ENCODE results near the gene SLC9A4.
"Not testable (repeated sequence)": the region's sequence is repeated elsewhere in the genome, so short reads cannot be mapped to it uniquely, and the experiment has no call there.

SLC9A4 gene

DNA sequence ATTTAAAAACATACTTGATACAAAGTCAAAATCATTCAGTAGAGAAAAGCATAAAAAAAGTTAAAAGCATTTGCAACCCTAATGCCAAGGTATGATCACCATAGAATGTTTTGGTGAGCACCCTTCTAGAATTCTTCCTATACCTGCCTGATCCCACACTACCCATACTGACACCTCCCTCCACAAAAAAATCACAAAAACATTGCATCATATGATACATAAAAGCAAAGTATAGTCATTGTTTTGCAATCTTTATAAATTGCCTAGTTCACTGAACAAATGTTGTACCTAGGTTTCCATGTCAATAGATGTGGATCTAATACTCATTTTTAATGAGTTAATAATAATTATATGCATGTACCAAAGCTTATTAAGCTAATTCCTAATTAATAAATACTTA lies 54.1 kb downstream of the SLC9A4 start:
- no peak for DNase-seq (ENCODE audit: low read depth)
- no peak overlapping the region for H3K4me3 ChIP-seq (ENCODE audit: low read depth, low read length)

DNA sequence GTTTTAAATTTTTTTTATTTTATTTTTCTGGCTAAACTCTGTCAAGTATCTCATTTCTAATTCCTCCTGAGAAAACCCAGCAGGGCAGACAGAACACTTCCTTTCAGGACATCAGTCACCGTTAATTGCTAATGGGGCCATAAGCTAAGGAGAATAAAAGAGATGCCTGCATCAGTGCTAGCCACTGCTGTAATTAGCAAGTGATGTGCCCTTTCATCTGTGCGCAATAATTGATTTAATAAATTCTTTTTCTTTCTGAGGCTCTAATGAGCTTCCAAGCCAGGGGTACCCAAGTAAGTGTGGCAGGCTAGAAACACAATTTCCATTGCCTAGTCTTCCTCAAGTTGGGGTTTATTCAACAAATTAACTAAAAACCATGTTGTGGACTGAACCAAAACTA lies 65.5 kb downstream of the SLC9A4 start:
- H3K4me3 ChIP-seq (ENCODE audit: low read depth, low read length), result no peak overlapping the region
- no peak for DNase-seq (ENCODE audit: low read depth)

DNA sequence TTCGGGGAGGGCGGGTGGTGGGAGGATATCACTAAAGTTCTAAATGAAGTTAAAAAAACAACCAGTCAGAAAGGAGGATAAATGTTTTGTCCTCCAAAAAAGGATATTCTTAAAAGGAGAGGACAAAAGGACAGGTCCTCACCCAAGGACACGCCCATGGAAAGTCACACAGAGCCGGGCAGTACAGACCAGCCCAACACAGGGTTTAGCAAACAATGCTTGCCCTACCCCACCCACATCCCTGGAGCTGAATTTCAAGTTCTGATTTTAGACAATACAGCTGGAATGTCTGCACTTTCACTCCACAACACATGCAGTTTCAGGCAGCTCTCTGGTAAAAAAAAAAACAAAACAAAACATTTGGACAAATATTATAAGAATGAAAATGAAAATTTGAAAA lies 67.9 kb downstream of the SLC9A4 start:
- H3K4me3 ChIP-seq (ENCODE audit: low read depth, low read length), result no peak overlapping the region
- DNase-seq (ENCODE audit: low read depth), result no peak

DNA sequence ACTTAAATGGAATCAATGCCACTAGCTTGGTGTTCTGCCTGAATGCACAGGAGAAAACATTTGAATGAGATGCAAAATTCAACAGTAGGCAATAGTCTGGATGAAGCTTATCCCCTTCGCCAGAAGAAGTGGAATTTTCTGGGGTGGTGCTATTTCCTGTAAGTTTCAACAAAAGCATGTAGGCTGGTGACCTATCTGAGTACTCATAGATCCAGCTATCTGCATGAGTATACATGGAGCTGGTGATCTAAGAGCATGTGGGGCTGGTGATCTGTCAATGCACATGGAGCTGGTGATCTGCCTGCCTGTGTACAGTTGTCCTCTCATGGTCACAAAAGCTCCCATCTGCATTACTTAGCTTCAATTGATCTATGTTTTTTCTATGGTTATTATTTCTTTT lies 71.2 kb downstream of the SLC9A4 start:
- no peak for DNase-seq (ENCODE audit: low read depth)
- no peak overlapping the region for H3K4me3 ChIP-seq (ENCODE audit: low read depth, low read length)

DNA sequence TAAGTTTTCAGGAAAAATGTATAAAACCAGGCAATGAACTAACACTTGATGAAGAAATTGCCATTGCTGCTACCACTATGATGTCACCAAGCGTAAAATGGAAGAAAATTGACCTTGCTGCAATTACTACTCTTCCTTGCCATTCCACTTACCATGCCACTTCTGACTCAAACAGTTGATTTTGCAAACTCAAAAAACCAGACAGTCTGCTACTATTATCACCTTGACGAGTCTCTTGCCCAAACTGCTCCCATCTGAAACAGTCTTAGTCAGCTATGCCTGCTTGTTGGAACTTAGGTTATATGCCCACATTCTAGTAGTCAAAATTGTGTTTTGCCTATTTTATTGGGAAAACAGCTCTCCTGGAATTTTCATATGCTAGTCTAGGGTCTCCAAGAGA lies 74.4 kb downstream of the SLC9A4 start:
- no peak overlapping the region for H3K4me3 ChIP-seq (ENCODE audit: low read depth, low read length)

DNA sequence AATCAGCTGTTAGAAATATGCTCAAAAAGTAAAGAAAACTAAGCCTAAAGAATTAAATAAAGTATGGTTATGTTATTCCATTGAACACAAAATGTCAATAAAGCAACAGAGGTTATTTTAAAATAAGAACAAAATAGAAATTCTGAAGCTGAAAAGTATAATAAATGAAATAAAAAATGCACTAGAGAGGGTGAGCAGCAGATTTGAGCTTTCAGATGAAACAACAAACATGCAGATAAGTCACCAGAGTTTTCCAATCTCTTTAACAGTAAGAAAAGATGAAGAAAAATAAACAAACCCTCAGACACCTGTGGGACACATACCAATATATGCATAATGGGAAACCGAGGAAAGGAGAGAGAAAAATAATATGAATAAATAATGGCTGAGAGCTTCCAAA lies 76.0 kb downstream of the SLC9A4 start:
- no peak for DNase-seq (ENCODE audit: low read depth)
- H3K4me3 ChIP-seq (ENCODE audit: low read depth, low read length), result no peak overlapping the region

More for the DNA sequence above, 74.4 kb downstream of the SLC9A4 start:
- DNase-seq (ENCODE audit: low read depth), result no peak

DNA sequence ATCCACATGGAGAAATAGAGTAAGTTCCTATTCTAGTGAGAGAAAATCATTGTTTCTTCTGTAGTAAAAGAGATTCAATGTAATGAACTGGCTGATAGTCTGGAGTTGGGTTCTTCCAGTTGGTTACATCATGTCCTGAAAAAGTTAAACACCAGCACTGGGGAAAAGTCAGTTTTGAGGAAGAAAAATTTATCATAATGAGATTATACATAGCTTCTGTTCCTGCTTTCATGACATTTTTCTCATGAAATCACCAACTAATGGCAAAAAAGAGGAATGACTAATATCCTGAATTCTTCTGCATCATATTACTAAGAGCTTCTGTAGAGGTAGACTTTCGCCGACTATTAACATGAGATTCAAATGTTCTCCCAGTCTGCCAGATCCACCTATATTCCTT lies 77.1 kb downstream of the SLC9A4 start:
- no peak for DNase-seq (ENCODE audit: low read depth)
- no peak overlapping the region for H3K4me3 ChIP-seq (ENCODE audit: low read depth, low read length)

DNA sequence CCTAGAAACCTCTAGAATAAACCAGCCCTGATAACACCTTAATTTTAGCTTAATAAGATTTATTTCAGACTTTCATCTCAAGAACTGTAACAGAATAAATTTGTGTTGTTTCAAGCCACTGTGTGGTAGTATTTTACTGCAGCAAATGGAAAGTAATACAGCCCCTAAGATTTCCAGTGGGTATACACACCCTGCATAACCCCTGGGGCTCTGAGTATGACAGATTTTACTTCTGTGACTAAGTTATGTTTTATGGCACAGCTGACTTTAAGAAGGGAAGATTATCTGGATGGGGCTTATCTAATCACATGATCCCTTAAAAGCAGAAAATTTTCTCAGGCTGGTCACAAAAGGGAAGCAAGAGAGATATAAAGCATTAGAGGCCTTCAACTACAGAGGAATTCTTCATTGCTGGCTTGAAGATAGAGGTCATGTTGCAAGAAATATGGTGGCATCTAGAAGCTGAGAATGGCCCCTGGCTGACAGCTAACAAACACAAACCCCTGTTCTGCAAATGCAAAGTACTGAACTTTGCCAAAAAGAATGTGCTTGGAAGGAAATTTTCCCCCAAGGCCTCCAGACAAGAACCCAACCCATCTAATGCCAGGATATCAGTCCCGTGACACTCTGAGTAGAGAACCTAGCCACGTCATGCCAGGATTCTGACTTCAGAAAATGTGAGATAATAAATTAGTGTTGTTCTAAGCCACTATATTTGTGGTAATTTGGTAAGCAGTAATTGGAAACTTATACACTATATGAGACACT lies 78.5 kb downstream of the SLC9A4 start:
- DNase-seq (ENCODE audit: low read depth), result no peak

DNA sequence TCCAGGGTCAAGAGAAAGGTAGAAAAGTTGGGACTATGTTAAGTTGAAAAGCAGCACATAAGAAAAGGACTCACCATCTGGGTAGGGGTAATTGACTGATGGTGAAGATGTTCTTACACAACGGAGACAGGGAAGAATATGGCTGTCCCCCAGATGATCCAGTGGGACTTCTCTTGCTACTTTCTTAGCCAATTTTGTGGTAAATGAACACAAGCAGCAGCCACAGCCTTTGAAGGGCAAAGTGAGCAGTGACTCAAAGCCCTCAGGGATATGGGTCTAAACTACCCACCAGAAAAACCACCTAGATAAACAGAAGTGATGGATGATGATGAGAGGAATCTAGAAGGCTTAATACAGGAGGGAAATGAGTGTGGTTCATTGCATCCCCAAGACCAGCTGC lies 80.6 kb downstream of the SLC9A4 start:
- H3K4me3 ChIP-seq (ENCODE audit: low read depth, low read length), result no peak overlapping the region
- no peak for DNase-seq (ENCODE audit: low read depth)

More for the DNA sequence above, 78.5 kb downstream of the SLC9A4 start:
- H3K4me3 ChIP-seq (ENCODE audit: low read depth, low read length), result no peak overlapping the region

DNA sequence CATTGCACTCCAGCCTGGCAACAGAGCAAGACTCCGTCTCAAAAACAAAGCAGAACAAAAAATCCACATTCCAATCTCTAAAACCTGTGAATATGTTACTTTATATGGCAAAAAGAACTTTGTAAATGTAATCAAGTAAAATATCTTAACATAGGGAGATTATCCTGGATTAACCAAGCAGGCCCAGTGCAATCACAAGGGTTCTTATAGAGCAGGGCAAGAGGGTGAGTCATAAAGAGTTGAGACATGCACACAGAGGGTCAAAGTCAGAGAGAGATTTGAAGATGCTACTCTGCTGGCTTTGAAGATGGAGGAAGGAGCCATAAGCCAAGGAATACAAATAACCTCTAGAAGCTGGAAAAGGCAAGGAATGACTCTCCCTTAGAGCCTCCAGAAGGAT lies 85.4 kb downstream of the SLC9A4 start:
- H3K4me3 ChIP-seq (ENCODE audit: low read depth, low read length), result no peak overlapping the region
- DNase-seq (ENCODE audit: low read depth), result no peak

DNA sequence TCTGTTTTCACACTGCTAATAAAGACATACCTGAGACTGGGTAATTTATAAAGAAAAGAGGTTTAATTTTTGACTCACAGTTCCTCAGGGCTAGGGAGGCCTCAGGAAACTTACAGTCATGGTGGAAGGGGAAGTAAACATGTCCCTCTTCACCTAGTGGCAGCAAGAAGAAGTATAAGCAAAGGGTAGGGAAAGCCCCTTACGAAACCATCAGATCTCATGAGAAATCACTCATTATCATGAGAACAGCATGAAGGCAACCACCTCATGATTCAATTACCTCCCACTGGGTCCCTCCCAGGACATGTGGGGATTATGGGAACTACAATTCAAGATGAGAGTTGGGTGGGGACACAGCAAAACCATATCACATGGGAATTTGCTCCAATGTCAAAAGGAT lies 89.5 kb downstream of the SLC9A4 start:
- not testable (repeated sequence) for DNase-seq (ENCODE audit: low read depth); H3K4me3 ChIP-seq (ENCODE audit: low read depth, low read length)

DNA sequence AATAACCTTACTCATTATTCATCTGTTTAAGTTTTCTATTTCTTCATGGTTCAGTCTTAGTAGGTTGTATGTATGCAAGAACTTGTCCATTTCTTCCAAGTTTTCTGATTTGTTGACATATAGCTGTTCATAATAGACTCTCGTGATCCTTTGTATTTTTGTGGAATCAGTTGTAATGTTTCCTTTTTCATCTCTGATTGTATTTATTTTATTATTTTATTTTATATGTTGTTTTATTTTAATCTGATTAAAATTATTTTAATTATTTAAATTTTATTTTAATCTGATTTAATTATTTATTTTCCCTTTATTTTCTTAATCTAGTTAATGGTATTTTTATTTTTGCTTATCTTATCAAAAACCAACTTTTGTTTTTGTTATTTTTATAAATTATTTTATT lies 102.9 kb downstream of the SLC9A4 start:
- DNase-seq (ENCODE audit: low read depth), result no peak
- H3K4me3 ChIP-seq (ENCODE audit: low read depth, low read length), result no peak overlapping the region

DNA sequence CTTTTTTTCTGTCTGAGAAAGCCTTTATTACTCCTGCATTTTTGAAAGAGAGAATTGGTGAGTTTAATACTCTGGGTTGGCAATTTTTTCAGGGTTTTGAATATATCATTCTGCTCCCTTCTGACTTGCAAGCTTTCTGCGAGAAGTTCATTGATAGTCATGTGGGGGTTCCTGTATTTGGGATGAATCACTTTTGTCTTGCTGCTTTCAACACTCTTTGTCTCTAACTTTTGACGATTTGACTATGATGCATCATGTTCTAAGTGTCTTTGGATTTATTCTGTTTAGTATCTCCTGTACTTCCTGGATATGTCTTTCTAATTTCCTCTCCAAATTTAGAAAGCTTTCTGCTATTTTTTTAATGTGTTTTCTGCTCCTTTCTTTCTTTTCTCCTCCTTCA lies 105.3 kb downstream of the SLC9A4 start:
- no peak for DNase-seq (ENCODE audit: low read depth)
- H3K4me3 ChIP-seq (ENCODE audit: low read depth, low read length), result no peak overlapping the region

DNA sequence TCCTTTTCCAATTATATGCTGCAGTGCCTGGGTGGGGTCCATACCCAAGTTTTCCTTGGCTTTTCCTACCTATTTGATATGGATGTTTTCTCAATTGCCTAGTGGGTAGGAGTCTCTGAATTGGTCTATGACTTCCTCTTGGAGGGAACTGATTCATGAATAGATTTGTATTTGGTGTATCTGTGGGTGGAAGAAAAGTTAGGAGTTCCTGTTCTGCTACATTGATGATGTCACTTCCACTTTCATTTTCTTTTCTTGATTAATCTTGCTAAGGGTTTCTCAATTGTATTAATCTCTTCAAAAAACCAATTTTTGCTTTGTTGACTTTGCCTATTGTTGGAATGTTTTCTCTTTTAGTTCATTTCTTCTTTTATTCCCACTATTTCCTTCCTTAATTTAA lies 108.9 kb downstream of the SLC9A4 start:
- no peak for DNase-seq (ENCODE audit: low read depth)
- H3K4me3 ChIP-seq (ENCODE audit: low read depth, low read length), result no peak overlapping the region

DNA sequence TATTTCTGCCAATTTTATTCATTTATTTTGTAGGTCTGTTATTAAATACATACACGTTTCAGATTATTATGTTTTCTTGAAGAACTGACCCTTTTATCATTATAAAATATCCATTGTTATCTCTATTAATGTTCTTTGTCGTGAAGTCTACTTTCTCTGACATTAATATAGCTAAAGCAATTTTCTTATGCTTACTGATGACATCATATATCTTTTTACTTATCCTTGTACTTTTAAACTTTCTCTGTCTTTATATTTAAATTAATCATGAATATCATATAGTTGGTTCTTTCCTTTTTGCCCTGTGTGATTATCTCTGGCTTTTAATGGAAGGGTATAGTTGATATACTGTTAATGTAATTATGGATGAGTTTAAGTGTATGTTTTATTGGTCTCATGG lies 109.8 kb downstream of the SLC9A4 start:
- no peak overlapping the region for H3K4me3 ChIP-seq (ENCODE audit: low read depth, low read length)
- no peak for DNase-seq (ENCODE audit: low read depth)

All from skeletal muscle cell (primary cell).